Measurements from ENCODE around the gene ADAMTS7.
A peak's percentile ranks its signal among the peaks of the same experiment; 100 is the strongest.
"Not testable (repeated sequence)": the region's sequence is repeated elsewhere in the genome, so short reads cannot be mapped to it uniquely, and the experiment has no call there.

ADAMTS7 gene

DNA sequence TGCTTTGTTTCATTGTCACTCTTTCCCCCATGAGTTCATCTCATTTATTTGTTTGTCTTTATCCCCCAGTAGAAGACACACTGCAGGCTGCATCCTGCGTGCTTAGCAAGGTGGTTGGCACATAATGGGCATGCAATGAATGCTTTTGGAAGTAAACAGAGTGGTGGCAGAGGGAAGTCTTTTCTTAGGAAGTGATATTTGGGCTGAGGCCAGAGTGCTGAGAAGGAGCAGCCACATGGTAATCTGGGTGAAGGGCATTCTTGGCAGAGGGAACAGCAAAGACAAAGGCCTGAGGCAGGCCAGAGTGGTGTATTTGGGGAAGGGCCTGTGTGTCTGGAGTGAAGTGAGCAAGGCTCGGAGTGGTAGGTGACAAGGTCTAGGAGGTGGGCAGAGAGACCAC is 17.7 kb upstream of the ADAMTS7 start:
- DNase-seq: no peak

DNA sequence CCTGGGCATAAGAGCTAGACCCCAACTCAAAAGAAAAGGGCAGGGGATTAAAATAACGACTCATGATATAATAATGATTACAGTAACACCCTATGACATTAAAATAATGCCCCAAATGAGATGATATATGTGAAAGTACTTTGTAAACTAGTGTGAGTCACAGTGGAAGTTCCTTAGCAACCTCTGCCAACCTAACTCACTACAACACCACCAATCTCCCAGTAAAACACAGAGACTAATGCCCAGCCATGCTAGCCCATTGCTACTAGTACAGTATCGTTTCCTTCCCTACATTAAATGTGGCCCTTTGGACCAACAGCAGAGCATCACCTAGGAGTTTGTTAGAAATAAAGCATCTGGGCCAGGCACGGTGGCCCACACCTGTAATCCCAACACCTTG is 11.2 kb upstream of the ADAMTS7 start:
- no peak for DNase-seq

DNA sequence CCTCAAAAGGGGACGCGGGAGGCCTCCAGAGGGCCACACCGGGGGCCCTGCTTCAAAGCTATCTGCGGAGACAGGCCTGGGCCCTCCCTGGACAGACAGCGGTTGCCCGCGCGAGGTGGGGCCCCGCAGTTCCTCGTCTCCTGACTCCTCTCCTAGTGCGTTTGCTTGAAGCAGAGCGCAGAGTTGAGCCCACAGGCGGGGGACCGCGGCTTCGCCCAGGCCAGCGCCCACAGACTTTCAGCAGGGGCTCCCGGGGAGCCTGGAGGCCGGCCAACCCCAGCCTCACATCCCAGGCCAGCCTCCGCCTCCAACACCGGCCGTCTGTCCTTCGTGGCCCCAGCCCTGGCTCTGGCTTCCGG is 540 bp upstream of the ADAMTS7 start:
- no peak for DNase-seq

DNA sequence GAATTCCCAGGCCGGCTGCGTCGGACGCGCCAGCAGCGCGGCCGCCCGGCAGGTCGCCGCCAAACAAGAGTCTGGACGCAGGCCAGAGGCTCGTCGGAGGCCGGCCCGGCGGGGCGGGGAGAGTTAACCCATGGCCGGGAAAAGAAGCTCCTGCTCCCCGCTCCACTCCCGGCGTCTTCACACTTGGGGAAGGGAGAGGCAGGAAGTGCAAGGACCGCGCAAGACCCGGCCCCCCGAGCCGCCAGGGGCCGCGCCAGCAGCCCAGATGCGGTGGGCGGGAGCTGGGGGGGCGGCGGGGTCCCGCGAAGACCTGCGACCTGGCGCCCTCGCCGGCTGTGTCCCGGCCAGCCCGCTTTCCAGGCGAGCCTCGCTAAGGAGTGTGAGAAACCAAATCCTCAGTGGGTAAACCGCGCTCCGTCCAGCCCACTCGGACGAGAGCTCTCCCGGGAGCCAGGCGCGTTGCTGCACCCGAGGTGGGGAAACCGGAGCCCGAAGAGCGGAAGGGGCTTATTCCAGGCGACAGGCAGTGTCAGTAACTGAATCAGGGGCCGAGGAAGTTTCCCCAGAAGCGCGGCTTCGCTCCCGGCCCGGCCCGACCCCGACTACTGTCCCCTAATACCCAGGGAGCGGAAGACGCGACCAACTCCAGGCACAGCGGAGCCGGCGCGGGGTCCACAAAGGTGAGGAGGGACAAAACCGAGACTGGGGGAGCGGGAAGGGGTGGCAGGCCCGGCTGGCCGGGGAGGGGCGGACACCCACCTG is 721 bp downstream of the ADAMTS7 start:
- no peak for DNase-seq

DNA sequence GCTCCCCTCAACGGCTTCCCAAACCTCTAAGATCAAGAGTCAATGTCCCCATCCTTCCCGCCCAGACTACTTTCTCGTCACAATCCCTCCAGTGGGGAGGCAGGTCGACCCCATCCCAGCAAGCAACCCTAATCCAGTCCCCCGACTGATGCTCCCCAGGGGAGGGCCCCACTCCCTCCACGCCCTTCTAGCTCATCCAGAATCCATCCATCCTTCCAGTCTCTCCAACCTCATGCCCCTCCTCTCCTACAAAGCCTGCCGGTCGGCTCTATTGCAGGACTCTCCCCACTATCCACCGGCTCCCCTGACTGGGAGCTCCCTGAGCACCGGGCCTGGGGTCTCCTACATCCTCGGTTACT is 1.3 kb downstream of the ADAMTS7 start:
- no peak for DNase-seq

DNA sequence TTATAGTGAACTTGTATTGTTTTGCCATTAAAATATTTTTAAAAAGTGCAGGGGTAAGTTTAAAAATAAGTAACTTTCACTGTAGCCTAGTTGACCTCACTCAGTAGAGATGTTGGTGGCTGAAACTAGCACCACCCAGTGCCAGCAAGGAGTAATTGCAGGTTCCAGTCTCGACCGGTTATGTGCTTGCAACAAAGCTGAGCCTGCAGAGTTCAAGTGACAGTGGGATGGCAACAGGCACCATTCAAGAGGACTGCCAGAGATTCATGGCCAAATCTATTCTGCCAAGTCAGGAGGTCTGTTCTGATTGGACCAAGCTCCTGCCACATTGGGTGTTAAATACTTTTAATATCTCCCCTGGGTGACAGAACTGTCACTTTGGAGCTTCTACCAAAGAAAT is 2.7 kb downstream of the ADAMTS7 start:
- peak in 1 of 2 experiments; percentile 16 for DNase-seq

DNA sequence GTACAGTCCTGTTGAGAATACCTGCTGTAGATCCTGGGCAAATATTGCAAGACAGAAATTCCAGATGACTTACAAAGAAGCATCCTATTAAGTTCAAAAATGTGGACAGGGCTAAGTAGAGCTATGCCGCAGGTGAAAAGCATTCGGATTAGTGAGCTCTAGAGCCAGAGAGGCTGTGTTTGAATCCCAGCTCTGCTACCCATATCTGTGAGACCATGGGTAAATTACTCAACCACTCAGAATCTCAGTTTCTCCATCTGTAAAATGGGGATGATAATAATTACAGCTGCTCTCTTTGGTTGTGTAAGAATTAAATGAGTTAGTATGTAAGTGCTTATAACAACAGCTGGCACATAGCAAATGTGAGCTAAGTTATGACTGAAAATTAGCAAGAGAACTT is 3.9 kb downstream of the ADAMTS7 start:
- DNase-seq: no peak

DNA sequence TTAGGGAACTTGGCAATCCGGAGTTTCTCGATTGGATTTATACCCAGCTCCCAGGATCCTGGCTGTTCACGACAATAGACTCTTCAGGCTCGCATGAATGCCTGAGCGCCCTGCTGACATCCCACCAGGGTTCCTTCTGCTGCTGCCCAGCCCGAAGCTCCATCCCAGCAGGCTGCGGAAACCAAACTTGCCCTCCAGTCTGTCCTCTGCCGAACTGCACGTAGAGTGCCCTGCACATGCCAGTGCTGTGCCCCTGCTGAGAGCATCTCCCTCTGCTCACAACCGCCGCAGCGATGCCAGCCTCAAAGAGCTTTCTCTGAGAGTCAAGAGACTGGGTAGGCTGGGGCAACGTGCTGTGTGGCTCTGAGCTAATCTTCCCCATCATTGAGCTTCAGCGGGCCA is 6.9 kb downstream of the ADAMTS7 start:
- DNase-seq: no peak

DNA sequence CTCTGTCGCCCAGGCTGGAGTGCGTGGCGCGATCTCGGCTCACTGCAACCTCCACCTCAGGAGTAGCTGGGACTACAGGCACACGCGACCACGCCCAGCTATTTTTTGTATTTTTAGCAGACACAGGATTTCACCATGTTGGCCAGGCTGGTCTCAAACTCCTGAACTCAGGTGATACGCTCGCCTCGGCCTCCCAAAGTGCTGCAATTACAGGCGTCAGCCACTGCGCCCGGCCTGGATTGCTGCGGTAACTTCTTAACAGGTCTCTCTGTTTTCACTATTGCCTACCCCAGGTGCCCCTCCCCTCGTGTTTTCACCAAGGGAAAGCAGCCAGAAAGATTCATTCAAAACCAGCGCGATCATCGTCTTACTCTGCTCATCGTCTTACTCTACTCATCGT is 10.5 kb downstream of the ADAMTS7 start:
- no peak for DNase-seq

DNA sequence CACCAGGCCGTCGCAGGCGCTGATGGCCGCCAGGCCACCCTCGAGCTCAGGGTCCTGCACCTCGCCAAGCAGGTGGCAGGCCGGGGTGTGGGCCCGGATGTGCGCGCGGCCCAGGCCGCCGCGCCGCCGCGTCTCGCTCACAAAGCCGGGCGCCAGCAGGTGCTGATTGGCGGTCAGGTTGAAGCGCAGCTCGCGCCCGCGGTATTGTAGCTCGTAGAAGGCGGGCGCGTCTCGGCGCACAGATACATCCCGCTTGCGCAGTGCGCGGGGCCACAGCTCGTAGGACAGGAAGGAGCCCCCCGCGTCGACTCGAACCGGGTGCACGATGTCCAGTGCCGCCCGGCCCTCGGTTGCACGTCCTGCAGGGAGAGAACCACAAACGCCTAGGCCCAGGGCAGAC is 11.1 kb downstream of the ADAMTS7 start:
- no peak for DNase-seq

DNA sequence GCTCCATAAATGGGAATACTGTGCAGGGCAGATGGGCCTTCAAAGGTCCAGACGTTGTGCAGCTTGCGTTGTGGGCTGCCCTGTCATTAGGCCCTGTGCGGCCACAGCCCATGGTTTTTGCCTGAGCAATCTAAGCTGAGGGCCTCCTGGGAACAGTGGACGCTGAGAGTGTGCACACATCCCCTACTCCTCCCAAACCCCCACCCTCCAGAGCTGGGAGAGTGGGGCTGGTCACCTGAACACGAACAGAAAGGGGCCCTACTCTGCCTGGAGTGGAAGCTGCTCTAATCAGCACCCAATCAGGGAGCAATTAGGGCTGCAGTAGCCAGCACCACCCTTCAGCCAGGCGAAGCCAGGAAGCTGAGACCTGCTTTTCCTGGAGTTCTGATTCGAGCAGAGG is 12.2 kb downstream of the ADAMTS7 start:
- not testable (repeated sequence) for DNase-seq

DNA sequence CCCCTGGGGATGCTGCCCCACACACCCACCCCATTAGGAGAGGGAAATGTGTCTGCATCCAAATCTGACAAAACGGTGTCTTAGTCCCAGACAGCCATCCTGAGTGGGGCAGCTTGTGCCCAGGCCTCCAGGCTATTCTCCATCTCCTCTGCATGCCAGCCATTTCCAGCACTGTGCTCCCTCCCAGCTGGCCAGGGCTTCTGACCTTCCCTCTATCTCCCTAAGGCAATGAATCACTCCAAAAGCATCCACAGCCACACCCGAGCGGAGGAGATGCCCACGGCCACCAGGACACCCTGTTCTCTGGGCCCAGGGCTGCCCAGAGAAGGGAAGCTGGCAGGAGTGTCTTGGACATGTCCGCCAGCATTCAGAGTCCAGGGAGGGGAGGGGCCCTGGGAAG is 12.9 kb downstream of the ADAMTS7 start:
- not testable (repeated sequence) for DNase-seq

DNA sequence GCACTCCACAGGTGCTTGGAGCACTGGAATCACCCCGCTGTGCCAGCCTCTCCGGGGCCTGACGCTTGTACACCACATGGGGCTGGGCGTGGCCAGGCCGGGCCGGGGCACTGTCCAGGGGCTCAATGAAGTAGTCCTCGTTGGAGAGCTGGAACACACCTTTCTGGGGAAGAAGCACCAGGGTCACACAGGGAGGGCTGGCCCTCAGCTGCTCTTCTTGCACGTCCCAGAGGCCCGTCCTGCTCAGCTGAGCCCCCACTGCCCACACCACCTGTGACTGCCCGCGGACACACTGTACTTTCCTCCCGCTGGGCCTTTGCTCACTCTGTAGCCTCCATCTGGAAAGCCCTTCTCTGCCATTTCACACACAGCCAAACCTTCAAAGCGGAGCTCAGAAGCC is 13.3 kb downstream of the ADAMTS7 start:
- no peak for DNase-seq

DNA sequence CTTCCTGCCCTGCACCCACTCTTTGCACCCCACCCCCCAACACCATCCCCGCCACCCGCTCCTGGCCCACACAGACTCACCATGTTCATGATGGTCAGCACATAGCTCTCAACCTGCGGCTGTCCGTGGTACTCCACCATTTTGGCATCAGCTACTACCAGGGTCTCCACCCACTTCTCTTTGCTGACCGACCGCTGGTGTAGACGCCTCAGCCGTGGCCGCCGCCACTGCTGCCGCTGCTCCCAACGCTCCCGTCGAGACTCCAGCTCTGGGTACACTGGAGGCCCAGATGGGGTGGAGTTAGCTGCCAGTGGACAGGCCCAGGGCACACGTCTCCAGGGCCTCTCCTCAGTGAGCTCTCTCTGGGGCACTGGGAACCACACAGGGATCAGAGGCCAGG is 14.8 kb downstream of the ADAMTS7 start:
- DNase-seq: no peak

DNA sequence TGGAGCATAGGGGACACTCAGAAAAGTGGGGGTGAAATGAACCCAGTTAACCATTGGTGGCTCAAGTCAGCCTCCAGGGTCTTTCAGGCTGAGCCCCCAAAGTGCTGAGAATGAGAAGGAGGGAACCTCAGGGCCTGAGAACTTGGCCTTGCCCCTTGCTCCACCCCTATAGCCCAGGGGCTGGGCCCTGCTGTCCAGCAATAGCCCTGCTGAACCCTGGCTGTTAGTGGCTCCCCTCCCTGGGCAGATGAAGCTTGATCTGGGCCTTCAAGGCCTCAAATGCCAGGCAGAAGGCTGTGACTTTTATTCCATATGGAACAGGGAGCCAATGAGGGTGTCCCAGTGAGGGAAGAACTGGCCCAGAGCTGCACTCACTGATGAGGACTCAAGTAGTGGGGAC is 16.2 kb downstream of the ADAMTS7 start:
- no peak for DNase-seq

DNA sequence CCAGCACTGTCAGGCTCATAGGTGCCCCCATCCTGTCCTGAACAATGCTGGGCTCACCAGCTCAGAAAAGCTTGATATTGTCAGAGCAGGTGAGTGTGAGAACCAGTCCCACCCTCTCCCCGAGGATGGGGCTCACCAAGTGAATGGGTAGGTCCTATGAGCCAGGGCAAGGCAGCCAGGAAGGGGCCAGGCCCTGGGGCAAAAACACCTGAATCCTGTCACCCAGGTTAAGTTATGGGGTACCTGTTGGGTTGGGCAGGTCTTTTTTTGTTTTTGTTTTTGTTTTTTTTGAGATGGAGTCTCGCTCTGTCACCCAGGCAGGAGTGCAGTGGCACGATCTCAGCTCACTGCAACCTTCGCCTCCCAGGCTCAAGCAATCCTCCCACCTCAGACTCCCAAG is 16.8 kb downstream of the ADAMTS7 start:
- not testable (repeated sequence) for DNase-seq

DNA sequence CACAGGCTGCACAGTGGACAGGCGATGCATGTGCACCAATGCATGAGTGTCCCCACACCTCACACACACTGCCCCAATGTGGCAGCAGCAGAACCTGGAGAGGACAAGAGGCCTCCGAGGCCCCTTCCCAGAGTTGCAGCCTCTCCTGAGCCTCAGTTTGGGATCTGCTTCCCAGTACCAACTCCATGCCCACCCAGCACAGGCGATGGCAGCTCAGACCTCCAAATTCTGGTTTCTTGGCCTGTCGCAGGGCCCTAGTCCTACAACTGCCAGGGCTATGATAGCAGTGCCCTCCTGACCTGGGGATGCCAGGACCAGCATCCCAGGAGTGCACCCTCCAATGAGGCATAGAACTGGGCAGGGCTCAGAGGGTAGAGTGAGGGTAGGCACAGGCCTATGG is 19.9 kb downstream of the ADAMTS7 start:
- DNase-seq: no peak

DNA sequence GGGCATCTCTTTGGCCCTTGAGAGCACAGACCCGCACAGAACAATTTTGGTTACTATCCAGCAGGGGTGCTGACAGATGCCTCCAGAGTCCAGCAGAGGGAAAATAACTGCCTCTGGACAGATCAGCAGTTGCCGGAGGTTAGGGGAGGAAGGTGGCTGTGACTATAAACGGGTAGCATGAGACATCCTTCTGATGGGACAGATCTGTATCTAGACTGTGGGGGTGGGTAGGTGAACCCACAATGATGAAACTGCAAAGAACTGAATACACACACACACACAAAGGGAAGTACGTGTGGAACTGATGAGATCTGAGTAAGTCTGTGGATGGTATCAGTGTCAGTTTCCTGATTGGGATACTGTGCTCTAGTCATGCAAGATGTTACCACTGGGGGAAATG is 21.2 kb downstream of the ADAMTS7 start:
- DNase-seq: no peak

DNA sequence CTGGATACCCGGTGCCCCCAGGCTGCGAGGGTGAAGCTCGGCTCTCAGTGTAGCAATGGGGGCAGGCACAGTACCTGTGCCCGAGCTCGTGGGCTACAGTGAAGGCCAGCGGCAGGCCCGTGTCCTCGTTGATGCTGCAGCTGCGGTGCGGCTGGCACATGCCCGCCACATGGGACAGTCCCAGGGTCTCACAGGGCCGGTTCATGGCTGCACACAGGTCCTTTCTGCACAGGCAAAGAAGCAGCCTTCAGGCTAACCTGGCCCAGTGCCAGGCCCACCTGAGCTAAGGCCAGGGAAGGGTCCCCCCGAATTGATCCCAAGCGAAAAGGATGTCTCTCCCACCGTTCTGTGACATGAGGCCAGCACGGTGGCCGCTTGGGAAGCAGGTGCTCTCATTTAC is 21.6 kb downstream of the ADAMTS7 start:
- no peak for DNase-seq

DNA sequence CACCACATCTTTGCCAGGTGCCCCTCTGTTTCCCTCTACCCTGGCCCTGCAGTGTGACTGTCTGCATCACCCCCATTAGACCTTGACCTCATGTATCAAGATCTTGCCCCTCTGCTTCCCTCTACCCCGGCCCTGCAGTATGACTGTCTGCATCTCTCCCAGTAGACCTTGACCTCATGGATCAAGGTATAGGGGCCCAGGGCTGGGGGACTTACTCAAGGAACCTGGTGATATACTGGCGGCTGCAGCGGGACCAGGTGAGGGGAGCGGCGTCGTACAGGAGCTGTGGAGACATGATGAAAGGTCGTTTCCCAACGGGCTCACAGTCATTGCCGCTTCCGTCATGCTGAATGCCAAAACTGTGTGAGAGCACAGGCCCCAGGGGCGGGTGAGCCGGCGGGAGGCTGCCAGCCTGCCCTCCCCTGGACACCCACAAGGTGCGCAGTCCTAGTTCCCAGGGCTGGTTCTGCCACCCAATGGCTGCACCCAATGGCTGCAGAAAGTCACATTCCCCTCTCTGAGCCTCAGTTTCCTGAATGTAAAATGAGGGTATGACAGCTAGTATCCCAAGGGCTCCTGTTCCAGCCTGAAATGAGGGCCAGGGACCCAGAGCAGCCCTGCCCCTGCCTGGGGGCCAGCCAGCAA is 23.1 kb downstream of the ADAMTS7 start:
- no peak for DNase-seq

DNA sequence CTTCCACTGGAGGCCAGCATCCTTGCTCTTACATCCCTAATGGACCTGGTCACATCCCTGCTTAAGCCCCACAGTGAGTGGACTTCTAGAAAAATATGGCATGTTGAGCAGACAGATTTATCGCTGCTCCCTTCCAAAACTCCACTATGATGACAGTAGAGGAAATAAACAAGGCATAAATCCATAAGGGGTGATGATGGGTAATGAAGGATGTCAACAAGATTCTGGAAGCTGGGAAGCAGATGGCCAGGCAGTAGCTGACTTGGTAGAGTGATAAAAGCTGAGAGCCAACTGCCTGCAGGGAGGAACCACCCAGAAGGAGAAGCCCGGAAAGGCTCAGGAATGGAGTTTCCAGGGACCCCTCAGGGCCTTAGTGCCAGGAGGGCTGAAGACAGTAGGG is 28.9 kb downstream of the ADAMTS7 start:
- not testable (repeated sequence) for DNase-seq

DNA sequence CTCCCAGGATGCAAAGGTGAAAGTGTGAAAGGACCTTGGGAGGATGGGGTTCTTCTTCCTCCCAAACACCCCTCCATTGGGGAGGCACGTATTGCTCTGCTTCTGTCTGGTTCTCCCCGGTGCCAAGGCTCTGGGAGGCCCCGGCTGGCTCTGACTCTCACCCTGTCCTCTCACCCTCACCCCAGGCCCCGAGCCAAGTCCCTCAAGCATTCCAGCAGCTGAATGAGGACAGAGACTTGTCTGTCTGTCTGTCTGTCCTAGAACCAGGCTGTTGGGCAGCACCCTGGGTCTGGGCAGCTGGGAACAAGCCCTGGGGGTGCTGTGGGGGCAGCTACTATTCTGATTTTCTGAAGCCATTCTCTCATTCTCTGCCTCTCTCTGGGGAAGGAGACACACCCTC is 29.9 kb downstream of the ADAMTS7 start:
- DNase-seq: not testable (repeated sequence)

DNA sequence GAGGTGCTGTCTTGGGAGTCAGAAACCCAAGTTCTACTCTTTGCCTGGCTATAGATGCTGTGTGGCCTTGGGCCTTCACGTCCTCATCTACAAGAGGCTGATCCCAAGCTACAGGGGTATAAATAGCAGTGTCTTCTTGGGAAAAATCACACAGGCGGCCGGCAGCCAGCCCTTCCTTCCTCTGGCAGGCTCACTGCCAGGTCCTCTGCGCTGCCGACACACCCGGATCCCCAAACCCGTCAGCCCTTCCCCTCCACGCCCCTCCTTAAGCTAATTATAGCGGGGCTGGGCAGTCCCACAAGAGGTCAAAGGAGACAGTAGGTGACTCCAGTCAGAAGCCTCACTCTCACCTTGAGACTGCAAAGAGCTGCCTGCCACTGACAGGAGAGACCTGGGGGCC is 31.3 kb downstream of the ADAMTS7 start:
- DNase-seq: not testable (repeated sequence)

DNA sequence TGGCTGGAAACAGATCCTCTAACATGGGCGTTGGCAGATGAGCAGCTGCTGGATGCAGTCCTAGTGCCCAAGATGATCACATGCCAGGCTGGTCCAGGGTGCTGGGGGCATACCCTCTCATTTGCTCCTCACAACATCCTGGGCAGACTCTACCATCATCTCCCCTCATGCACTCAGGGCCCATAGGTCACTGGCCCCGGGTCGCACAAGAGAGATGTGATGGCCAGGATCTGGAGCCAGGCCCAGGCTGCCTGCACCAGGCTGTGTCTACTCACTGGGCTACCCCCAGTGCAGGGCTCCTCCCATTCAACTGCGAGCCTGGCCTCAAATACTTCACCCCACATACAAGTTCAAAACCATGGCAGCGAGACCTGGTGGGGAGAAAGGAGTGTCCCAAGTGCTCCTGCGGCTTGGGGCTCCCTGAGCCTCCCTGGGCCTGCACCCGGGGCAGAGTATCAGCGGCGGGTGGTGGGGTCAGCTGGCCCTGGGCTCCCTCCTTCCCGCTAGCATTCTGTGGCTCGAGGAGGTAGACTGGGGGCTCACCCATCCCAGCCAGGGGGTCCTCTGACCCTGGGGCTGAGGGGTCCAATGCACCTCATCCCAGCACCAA is 32.0 kb downstream of the ADAMTS7 start:
- not testable (repeated sequence) for DNase-seq

DNA sequence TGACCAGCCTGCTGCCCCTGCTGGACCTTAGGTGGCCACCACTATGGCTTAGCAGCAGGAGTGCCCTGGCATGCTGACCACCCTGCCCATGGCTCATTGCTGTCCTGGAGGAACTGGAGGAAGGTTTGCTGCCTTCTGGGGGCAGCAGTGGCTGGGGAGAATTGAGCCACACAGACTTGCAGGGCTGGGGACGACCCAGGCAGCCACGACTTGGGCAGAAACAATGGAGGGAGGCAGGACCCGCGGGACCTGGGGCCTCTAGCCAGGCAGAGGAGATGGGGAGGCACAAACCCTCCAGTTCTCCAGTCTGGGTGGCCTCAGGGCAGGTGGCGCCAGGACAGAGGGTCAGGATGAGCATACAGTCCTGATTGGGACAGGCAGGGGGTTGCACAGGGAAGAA is 32.8 kb downstream of the ADAMTS7 start:
- DNase-seq: no peak

Measured in SHP77 (cell line).